Caco-2 (cell line): ENCODE data around the gene MACROD2. TPM values are rescaled to one million over a fixed set of nuclear protein-coding genes. Genes with fewer than 3 reads are reported as not detected.

Source experiments
- BruUV-seq: library from RNA; stranded (reverse); fragments of 400-500 nt; replicated peaks from 2 replicates; lab custom pipeline; 2021; lab: Mats Ljungman, UMichigan
- CTCF ChIA-PET: fragments of 300-600 bp; sonication (Branson Sonifier 250); formaldehyde crosslinking; loops from one replicate; lab custom pipeline; 2022; ENCODE audit warnings: antibody characterized with exemption; lab: Charles Lee
- POLR2A ChIA-PET: fragments of 300-600 bp; sonication (Branson Sonifier 250); formaldehyde crosslinking; loops from one replicate; lab custom pipeline; 2022; ENCODE audit warnings: antibody characterized with exemption; lab: Charles Lee
- DNase-seq, 2 experiments: peaks; one replicate each; pipeline versions ENCODE4 v3.0.0 to v3.0.0-alpha.2; 2020 to 2022
- H3K27me3 ChIP-seq: replicated peaks from 2 replicates; pipeline ENCODE4 v1.6.0; 2011; ENCODE audit warnings: low read length; ENCODE audit not compliant: control insufficient read depth, insufficient read depth
- H3K36me3 ChIP-seq: 2 replicates; pipeline ENCODE4 v1.5.1; 2011; ENCODE audit warnings: low read length; ENCODE audit not compliant: control insufficient read depth, insufficient read depth
- H3K4me1 ChIP-seq: fragments of 250-450 bp; sonication (Bioruptor Pico); 2 replicates; pipeline ENCODE4 v1.5.1; 2020; ENCODE audit warnings: mild to moderate bottlenecking
- H3K4me3 ChIP-seq: 2 replicates; pipeline ENCODE4 v1.5.1; 2011; ENCODE audit warnings: low read depth, mild to moderate bottlenecking, control low read depth, low read length
- H3K9me3 ChIP-seq: fragments of 250-450 bp; sonication (Bioruptor Pico); 2 replicates; pipeline ENCODE4 v1.5.1; 2020; ENCODE audit warnings: mild to moderate bottlenecking, moderate library complexity
- H3K27ac Mint-ChIP-seq: one replicate; pipeline ENCODE4 v1.8.0; 2022; ENCODE audit warnings: mixed read lengths; ENCODE audit not compliant: unreplicated experiment
- H3K27me3 Mint-ChIP-seq: one replicate; pipeline ENCODE4 v1.8.0; 2022; ENCODE audit warnings: mixed read lengths; ENCODE audit not compliant: insufficient read depth, unreplicated experiment
- H3K36me3 Mint-ChIP-seq: one replicate; pipeline ENCODE4 v1.8.0; 2022; ENCODE audit warnings: mild to moderate bottlenecking, mixed read lengths; ENCODE audit not compliant: insufficient read depth, unreplicated experiment
- H3K4me1 Mint-ChIP-seq: one replicate; pipeline ENCODE4 v1.8.0; 2022; ENCODE audit warnings: low read depth, mixed read lengths; ENCODE audit not compliant: unreplicated experiment
- H3K4me3 Mint-ChIP-seq: one replicate; pipeline ENCODE4 v1.8.0; 2022; ENCODE audit warnings: mild to moderate bottlenecking, moderate library complexity, mixed read lengths; ENCODE audit not compliant: unreplicated experiment
- H3K9me3 Mint-ChIP-seq: one replicate; pipeline ENCODE4 v1.8.0; 2022; ENCODE audit warnings: mixed read lengths; ENCODE audit not compliant: unreplicated experiment
- CTCF ChIP-seq, 2 experiments: fragments of 200-600 bp in 1 of 2; IDR thresholded peaks; 1 replicate in 1 of 2; 2 replicates in 1 of 2; pipeline versions ENCODE4 v1.5.1 to v1.8.0; 2011 to 2022; ENCODE audit warnings: antibody characterized with exemption in 1 of 2, control low read depth in 1 of 2, inconsistent platforms in 1 of 2, low read depth in 1 of 2, low read length in 1 of 2, mild to moderate bottlenecking in 1 of 2, moderate library complexity in 1 of 2; ENCODE audit not compliant: insufficient read depth in 1 of 2, severe bottlenecking in 1 of 2, unreplicated experiment in 1 of 2
- intact Hi-C: fragments of 100-400 bp; cut with micrococcal nuclease; formaldehyde crosslinking; loops from one replicate; pipeline ENCODE4 v1.10.0; 2022; ENCODE audit not compliant: unreplicated experiment
- total RNA-seq: library from RNA; stranded (reverse); gene quantifications from 2 replicates; pipeline ENCODE4 v1.2.3, GENCODE V29; 2022

The MACROD2 gene
- total RNA-seq, 1 experiment from 2014 or later, result 6.4 TPM

GRCh38 chr20:15061061-15061430 is 1065.7 kb downstream of the MACROD2 start:
- no TSS peak for BruUV-seq
- DNase-seq, result no peak
- Histone ChIP-seq H3K36me3 (no peaks in the 10 kb centered on the region), H3K27me3 (no peaks in the 10 kb centered on the region), H3K9me3 (no peaks in the 10 kb centered on the region), H3K4me3 (no peak overlapping the region), H3K4me1 (peaks cover 25% of the 10 kb centered on the region; the same call in 1 of the 2 replicates)
- Mint-ChIP-seq H3K36me3 (no peaks in the 10 kb centered on the region), H3K4me1 (peaks cover 21% of the 10 kb centered on the region), H3K27me3 (no peaks in the 10 kb centered on the region), H3K4me3 (no peak overlapping the region), H3K9me3 (no peaks in the 10 kb centered on the region), H3K27ac (no peak overlapping the region)
- no peak for TF ChIP-seq CTCF (IDR thresholded peaks at IDR 0.05; ENCODE audit: insufficient read depth in 1 of 2, low read depth in 1 of 2, low read length in 1 of 2, severe bottlenecking in 1 of 2, unreplicated experiment in 1 of 2)
- intact Hi-C loops, result loop anchor here (5.0 to 10.0 kb wide), 2 partner anchors 74 to 174 kb away; no protein-coding TSS in a partner anchor
- ChIA-PET CTCF (no interaction called here), POLR2A (no interaction called here)

- Mint-ChIP-seq H3K27ac (no peak overlapping the region), H3K4me1 (peaks cover 21% of the 10 kb centered on the region), H3K4me3 (no peak overlapping the region), H3K27me3 (no peaks in the 10 kb centered on the region), H3K36me3 (no peaks in the 10 kb centered on the region), H3K9me3 (no peaks in the 10 kb centered on the region)
- peak in 1 of 2 experiments; percentile 12 for TF ChIP-seq CTCF (IDR thresholded peaks at IDR 0.05; ENCODE audit: insufficient read depth in 1 of 2, low read depth in 1 of 2, low read length in 1 of 2, severe bottlenecking in 1 of 2, unreplicated experiment in 1 of 2)
- H3K9me3 ChIP-seq, result no peaks in the 10 kb centered on the region
- H3K4me1 ChIP-seq, result peaks cover 25% of the 10 kb centered on the region; the same call in 1 of the 2 replicates
- H3K27me3 ChIP-seq, result no peaks in the 10 kb centered on the region
- CTCF ChIA-PET, result interaction anchor here (0.5 kb wide), 1 partner anchor 99 kb away, joined by 3 read pairs; no protein-coding TSS in a partner anchor
- POLR2A ChIA-PET, result interaction anchor here (0.5 kb wide), 1 partner anchor 21 kb away, joined by 8 read pairs; no protein-coding TSS in a partner anchor
- H3K4me3 ChIP-seq, result no peak overlapping the region
- H3K36me3 ChIP-seq, result no peaks in the 10 kb centered on the region
- no TSS peak for BruUV-seq
- peak; percentile 56 to 65 for DNase-seq
- intact Hi-C loops, result loop anchor here (5.0 to 10.0 kb wide), 2 partner anchors 75 to 173 kb away; no protein-coding TSS in a partner anchor
These were observed 1066.6 kb downstream of the MACROD2 start for GRCh38 chr20:15061955-15062354.

GRCh38 chr20:15063081-15063480 is 1067.8 kb downstream of the MACROD2 start:
- ChIA-PET POLR2A (no interaction called here), CTCF (no interaction called here)
- intact Hi-C loops, result loop anchor here (5.0 to 10.0 kb wide), 2 partner anchors 76 to 172 kb away; no protein-coding TSS in a partner anchor
- Mint-ChIP-seq H3K4me1 (peaks cover 21% of the 10 kb centered on the region), H3K9me3 (no peaks in the 10 kb centered on the region), H3K36me3 (no peaks in the 10 kb centered on the region), H3K27me3 (no peaks in the 10 kb centered on the region), H3K4me3 (no peak overlapping the region), H3K27ac (no peak overlapping the region)
- DNase-seq, result no peak
- no peaks in the 10 kb centered on the region for H3K9me3 ChIP-seq
- H3K4me1 ChIP-seq, result peaks cover 25% of the 10 kb centered on the region; the same call in 1 of the 2 replicates
- no peak for TF ChIP-seq CTCF (IDR thresholded peaks at IDR 0.05; ENCODE audit: insufficient read depth in 1 of 2, low read depth in 1 of 2, low read length in 1 of 2, severe bottlenecking in 1 of 2, unreplicated experiment in 1 of 2)
- no TSS peak for BruUV-seq
- no peaks in the 10 kb centered on the region for H3K27me3 ChIP-seq
- H3K4me3 ChIP-seq, result no peak overlapping the region
- H3K36me3 ChIP-seq, result no peaks in the 10 kb centered on the region
